DND-41 (cell line): ENCODE data around the gene GPATCH8.

Source experiments
- ATAC-seq: fragments of 200-7000 bp; cut with Tn5 transposase; 3 replicates; pipeline ENCODE4 v1.9.1; 2021; ENCODE audit warnings: low read depth; ENCODE audit not compliant: insufficient read depth
- DNase-seq: peaks from one replicate; pipeline ENCODE4 v3.0.0-alpha.2; 2020
- H2AFZ ChIP-seq: 2 replicates; pipeline ENCODE4 v1.6.0; 2012; ENCODE audit warnings: low read depth, low read length
- H3K27ac ChIP-seq: 2 replicates; pipeline ENCODE4 v1.5.1; 2012; ENCODE audit warnings: low read length, inconsistent platforms
- H3K27me3 ChIP-seq: fragments of 200-600 bp; sonication (generic); 2 replicates; pipeline ENCODE4 v1.6.0; 2012; ENCODE audit warnings: low read length, mild to moderate bottlenecking, inconsistent platforms; ENCODE audit not compliant: insufficient read depth, poor library complexity
- H3K36me3 ChIP-seq: 2 replicates; pipeline ENCODE4 v1.5.1; 2012; ENCODE audit warnings: low read length, inconsistent platforms; ENCODE audit not compliant: insufficient read depth
- H3K4me1 ChIP-seq: 2 replicates; pipeline ENCODE4 v1.5.1; 2012; ENCODE audit warnings: mild to moderate bottlenecking, low read length; ENCODE audit not compliant: insufficient read depth
- H3K4me2 ChIP-seq: 2 replicates; pipeline ENCODE4 v1.6.0; 2012; ENCODE audit warnings: mild to moderate bottlenecking, moderate library complexity, low read length, inconsistent platforms; ENCODE audit not compliant: insufficient read depth
- H3K4me3 ChIP-seq, 2 experiments: fragments of 200-600 bp in 1 of 2; shearing (Covaris generic) in 1 of 2; 2 replicates each; pipeline ENCODE4 v1.5.1; 2012 to 2016; ENCODE audit warnings: inconsistent platforms in 2 of 2, low read length in 2 of 2, mild to moderate bottlenecking in 2 of 2, low read depth in 1 of 2, moderate library complexity in 1 of 2
- H3K79me2 ChIP-seq: 2 replicates; pipeline ENCODE4 v1.6.0; 2012; ENCODE audit warnings: low read length, inconsistent platforms; ENCODE audit not compliant: insufficient read depth
- H3K9ac ChIP-seq: 2 replicates; pipeline ENCODE4 v1.6.0; 2012; ENCODE audit warnings: low read depth, mild to moderate bottlenecking, inconsistent platforms, low read length, moderate library complexity
- H3K9me3 ChIP-seq: 2 replicates; pipeline ENCODE4 v1.5.1; 2012; ENCODE audit warnings: low read length, moderate library complexity, mild to moderate bottlenecking, inconsistent platforms; ENCODE audit not compliant: insufficient read depth, severe bottlenecking
- H4K20me1 ChIP-seq: 2 replicates; pipeline ENCODE4 v1.6.0; 2012; ENCODE audit warnings: low read length; ENCODE audit not compliant: insufficient read depth
- CTCF ChIP-seq: IDR thresholded peaks from 2 replicates; pipeline ENCODE4 v1.5.1; 2012; ENCODE audit warnings: borderline replicate concordance, low read length, moderate library complexity, mild to moderate bottlenecking; ENCODE audit not compliant: poor library complexity, severe bottlenecking; ENCODE audit errors: extremely low read depth
- EZH2 ChIP-seq: IDR thresholded peaks from 3 replicates; pipeline ENCODE4 v1.6.1; 2012; ENCODE audit warnings: borderline replicate concordance, low read depth, mild to moderate bottlenecking, moderate library complexity, low read length, inconsistent platforms; ENCODE audit not compliant: severe bottlenecking

GPATCH8 gene

GRCh38 chr17:44448412-44448811 lies 54.8 kb downstream of the GPATCH8 start:
- H3K36me3 ChIP-seq: 0 out of 2 replicates have a peak, but pooled peaks cover 2% of the 10 kb centered on the region
- no peak overlapping the region for H3K9ac ChIP-seq
- TF ChIP-seq CTCF (no peak), EZH2 (no peak)
- peaks cover 80% of the 10 kb centered on the region for H3K79me2 ChIP-seq
- H3K4me1 ChIP-seq: no peaks in the 10 kb centered on the region
- H3K4me3 ChIP-seq: no peak overlapping the region
- DNase-seq: no peak
- no peak overlapping the region for H3K27ac ChIP-seq
- no peak overlapping the region for H2AFZ ChIP-seq
- no peak for ATAC-seq
- H3K27me3 ChIP-seq: no peaks in the 10 kb centered on the region
- no peak overlapping the region for H3K4me2 ChIP-seq
- H4K20me1 ChIP-seq: peaks cover 15% of the 10 kb centered on the region; the same call in 1 of the 2 replicates
- H3K9me3 ChIP-seq: no peaks in the 10 kb centered on the region

GRCh38 chr17:44444735-44445105 lies 58.5 kb downstream of the GPATCH8 start:
- Histone ChIP-seq H3K79me2 (peaks cover 75% of the 10 kb centered on the region), H3K27me3 (no peaks in the 10 kb centered on the region), H3K9ac (no peak overlapping the region), H3K9me3 (no peaks in the 10 kb centered on the region), H3K36me3 (no peaks in the 10 kb centered on the region), H4K20me1 (peaks cover 9% of the 10 kb centered on the region; the same call in 1 of the 2 replicates), H3K4me3 (no peak overlapping the region), H3K4me1 (no peaks in the 10 kb centered on the region), H3K4me2 (no peak overlapping the region), H2AFZ (no peak overlapping the region), H3K27ac (no peak overlapping the region)
- no peak for TF ChIP-seq CTCF
- TF ChIP-seq EZH2: no peak
- DNase-seq (no peak), ATAC-seq (no peak)

GRCh38 chr17:44442806-44443205 lies 60.4 kb downstream of the GPATCH8 start:
- H3K4me3 ChIP-seq: no peak overlapping the region
- H3K9ac ChIP-seq: no peak overlapping the region
- H3K9me3 ChIP-seq: no peaks in the 10 kb centered on the region
- H3K4me1 ChIP-seq: no peaks in the 10 kb centered on the region
- no peak for DNase-seq
- no peak overlapping the region for H3K27ac ChIP-seq
- H3K27me3 ChIP-seq: no peaks in the 10 kb centered on the region
- no peak overlapping the region for H3K4me2 ChIP-seq
- H3K79me2 ChIP-seq: peaks cover 80% of the 10 kb centered on the region
- H2AFZ ChIP-seq: no peak overlapping the region
- no peaks in the 10 kb centered on the region for H3K36me3 ChIP-seq
- ATAC-seq: no peak
- no peak for TF ChIP-seq CTCF
- no peak for TF ChIP-seq EZH2
- peaks cover 5% of the 10 kb centered on the region; the same call in 1 of the 2 replicates for H4K20me1 ChIP-seq

GRCh38 chr17:44439168-44439567 lies 64.0 kb downstream of the GPATCH8 start:
- Histone ChIP-seq H3K4me2 (no peak overlapping the region), H3K27ac (no peak overlapping the region), H3K9me3 (no peaks in the 10 kb centered on the region), H3K36me3 (peaks cover 25% of the 10 kb centered on the region), H4K20me1 (peaks cover 4% of the 10 kb centered on the region; the same call in 1 of the 2 replicates), H2AFZ (no peak overlapping the region), H3K4me3 (no peak overlapping the region), H3K27me3 (no peaks in the 10 kb centered on the region), H3K4me1 (no peaks in the 10 kb centered on the region), H3K9ac (no peak overlapping the region), H3K79me2 (peaks cover 54% of the 10 kb centered on the region)
- no peak for TF ChIP-seq CTCF
- no peak for TF ChIP-seq EZH2
- ATAC-seq (no peak), DNase-seq (no peak)
